CD4-positive, alpha-beta T cell treated with Interleukin-15 for 4 hours (primary cell): Measurements from ENCODE around the gene CAST.

Source experiments
- DNase-seq: peaks from one replicate; pipeline ENCODE4 v3.0.0-alpha.2; 2020; ENCODE audit warnings: low spot score

CAST gene

DNA sequence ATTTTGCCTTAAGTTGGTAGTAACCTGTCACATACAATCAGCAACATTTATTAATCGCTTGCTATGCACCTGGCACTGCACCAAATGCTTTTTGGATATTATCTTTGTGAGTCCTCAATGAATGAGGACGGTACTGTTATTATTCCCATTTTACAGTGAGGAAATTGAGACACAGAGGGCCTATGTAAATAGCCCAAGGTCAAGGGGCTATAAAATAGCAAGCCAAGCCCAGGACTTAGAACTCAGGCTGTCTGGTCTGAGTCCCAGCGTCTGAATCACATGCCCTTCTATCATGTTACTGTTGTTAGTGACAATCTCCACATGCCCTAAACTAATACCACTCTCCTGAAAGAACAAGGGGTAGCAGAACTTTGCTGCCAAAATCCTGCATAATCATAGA is 85.5 kb downstream of the CAST start:
- no peak for DNase-seq

GRCh38 chr5:96750110-96750822 is 88.1 kb downstream of the CAST start:
- DNase-seq = no peak

GRCh38 chr5:96751203-96752169 is 89.3 kb downstream of the CAST start:
- no peak for DNase-seq

DNA sequence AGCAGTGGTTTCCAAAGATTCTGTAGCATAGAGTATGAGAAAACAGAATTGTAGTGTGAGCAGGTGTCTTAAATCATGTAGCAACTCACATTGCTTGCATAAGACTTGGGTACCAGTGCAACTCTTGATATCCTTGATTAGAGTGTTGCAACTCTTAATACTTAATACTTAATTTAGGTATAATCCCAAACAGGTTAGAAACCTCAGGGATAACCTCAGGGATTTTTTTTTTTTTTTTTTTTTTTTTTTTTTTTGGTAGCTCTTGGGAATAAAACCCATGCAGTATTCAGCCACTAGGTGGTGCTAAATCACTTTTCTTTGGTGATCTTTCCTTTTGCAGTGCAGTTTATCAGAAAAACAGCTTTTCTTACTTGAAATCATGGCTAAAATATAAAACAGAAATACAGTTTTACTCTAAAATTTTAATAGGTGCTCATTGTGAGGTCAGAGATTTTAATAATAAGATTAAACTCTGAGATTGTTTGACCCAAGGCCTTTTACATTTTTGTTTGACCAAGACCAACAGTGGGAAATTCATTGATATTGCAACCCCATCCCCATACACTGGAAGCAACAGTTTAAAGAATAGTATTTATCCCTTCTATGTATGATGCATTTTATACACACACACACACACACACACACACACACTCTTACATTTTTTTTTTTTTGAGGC is 90.3 kb downstream of the CAST start:
- peak; percentile 65 for DNase-seq

- no peak for DNase-seq
These were observed 90.8 kb downstream of the CAST start for GRCh38 chr5:96753017-96753397.

- DNase-seq = no peak
These were observed 91.7 kb downstream of the CAST start for GRCh38 chr5:96753848-96754247.

GRCh38 chr5:96755851-96756250 is 93.7 kb downstream of the CAST start:
- no peak for DNase-seq

GRCh38 chr5:96756985-96757384 is 94.8 kb downstream of the CAST start:
- no peak for DNase-seq

DNA sequence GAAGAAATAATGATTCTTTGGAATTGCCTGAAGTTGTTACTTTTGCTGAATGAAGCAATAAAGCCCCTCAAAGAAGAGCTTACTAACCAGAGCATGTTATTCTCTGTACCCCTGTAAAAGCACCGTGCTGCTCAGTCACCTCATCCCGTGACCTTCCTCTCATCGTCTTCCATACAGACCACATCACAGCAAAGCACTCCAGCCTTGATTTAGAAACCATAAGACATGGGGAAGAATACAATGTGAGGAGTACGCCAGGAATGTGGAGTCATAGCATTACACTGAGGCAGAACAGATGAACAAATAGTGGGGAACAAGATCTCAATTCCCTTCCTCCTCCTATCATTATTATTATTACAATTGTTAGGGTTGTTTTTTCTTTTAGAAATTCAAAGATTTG is 96.4 kb downstream of the CAST start:
- no peak for DNase-seq

DNA sequence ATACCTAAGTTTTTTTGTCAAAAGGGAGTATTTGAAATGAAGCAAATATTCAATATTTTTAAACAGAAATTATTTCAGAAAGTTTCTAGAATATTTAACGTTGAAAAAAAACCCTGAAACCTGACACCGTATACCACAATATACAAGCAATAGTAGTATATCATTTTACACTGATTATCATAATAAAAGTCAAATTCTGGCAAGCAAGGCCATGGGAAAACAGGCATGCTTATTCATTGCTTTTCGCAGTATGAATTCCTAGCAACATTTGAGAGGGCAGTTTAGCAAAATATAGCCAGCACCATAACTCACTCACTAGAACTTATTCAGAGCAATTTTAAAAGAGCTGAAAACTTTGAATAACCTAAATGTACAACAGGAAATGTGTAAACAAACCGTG is 99.4 kb downstream of the CAST start:
- DNase-seq = no peak

DNA sequence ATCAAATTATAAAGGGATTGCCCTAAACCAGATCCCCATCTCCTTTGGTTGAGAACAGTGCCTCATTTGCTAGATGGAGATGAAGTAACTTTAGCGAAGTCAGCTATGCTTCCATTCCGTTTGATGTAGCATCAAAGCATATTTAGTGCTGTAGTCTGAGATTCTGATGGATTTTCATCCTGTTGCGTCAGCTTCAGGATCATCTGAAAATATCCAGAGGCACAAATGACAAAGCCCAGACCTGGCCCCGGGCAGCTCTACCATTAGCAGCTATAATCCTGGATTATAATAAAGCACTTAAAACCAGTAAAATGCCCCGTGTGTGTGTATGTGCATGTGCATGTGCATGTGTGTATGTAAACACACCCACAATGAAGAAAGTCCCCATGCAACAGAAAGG is 100.8 kb downstream of the CAST start:
- no peak for DNase-seq

- DNase-seq = no peak
These were observed 102.9 kb downstream of the CAST start for GRCh38 chr5:96765043-96765442.

- no peak for DNase-seq
These were observed 106.6 kb downstream of the CAST start for GRCh38 chr5:96768708-96769251.

DNA sequence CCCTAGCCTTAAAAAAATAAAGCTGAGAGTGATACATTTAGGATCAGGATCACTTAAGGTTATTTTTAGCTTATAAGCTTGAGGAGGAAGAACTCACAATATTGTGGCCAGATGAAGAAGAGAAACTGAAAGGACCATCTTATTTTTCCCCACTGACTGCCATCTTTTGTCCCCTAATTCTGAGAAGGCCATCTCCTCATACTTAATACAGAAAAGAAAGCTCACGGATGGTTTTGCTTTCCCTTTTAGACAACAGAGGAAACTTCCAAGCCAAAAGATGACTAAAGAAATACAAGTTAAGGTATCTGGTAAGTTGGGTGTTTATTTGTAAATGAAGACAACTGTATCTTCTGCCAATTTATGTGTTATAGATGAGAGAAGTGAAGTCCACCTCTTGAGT is 109.2 kb downstream of the CAST start:
- DNase-seq = peak; percentile 7

DNA sequence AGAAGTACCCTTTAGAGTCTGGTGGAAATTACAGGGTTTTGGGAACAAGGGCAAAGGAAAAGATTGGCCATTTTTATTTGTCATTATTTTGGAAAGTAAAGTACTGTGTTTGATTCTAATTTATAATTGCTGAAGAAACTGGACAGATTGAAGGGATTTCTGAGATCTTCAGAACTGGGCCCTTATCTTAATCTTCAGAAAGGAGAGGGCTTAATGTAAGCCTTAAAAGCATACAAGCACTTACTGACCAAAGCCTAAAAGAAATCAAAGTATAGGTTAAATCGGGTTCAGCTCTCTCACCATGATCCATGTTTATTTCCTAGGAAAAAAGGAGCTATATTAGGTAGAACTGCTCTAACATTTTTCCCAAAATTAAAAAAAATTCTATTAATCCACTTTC is 109.9 kb downstream of the CAST start:
- DNase-seq = no peak

DNA sequence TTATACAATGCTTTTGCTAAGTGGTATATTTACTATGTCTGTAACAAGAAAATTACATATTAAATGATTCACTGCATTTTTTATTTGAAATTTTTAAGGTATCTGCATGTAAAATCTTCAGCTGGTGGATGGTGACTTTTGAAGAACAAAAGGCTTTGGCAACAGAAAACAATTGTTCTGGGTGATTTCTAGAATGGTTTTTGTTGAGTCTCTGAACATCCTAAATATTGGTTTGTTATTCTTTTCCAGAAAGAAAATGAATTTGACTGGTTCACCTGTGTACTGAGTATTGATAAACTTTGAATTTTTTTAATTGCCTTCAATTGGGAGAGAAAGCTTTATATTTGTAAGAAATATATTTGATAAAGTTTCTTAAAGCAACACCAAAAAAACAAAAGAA is 110.4 kb downstream of the CAST start:
- no peak for DNase-seq

GRCh38 chr5:96775050-96775449 is 112.9 kb downstream of the CAST start:
- no peak for DNase-seq

DNA sequence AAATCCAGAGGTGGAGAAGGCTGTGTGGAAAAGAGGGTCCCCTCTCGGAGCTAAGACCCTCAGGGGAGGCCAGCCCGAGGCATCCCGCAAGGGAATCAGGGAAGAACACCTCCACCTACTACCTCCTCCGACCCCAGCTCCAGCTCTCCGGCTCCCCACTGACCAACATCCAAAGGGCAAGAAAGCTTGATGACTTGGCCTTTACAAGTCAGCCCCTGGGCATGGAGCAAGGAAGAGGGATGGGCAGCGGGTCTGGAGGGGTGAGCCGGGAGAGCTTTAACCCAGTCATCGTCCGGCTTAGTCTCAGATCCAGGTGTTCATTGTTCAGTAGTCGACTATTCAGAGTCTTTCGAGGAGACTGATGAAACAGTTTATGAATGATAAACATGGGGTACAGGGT is 113.5 kb downstream of the CAST start:
- no peak for DNase-seq

- no peak for DNase-seq
These were observed 114.4 kb downstream of the CAST start for GRCh38 chr5:96776621-96777020.

DNA sequence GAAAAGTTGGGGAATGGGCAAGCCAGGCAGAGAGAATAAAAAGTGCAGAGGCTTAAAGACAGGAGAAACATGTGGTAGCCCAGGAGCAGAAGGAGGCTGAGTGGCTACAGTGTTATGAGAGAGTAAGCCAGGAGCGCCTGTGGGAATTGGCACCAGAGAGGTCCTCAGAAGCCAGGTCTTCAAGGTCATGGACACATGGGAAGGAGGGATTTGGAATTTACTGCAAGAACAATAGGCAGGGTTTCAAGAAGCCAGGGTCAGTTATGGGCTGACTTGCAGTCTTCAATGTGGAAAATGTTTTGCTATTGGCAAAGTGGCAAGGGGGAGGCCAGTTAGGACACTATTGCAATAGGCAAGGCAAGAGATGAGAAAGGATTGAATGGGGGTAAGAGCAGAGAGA is 116.2 kb downstream of the CAST start:
- DNase-seq = no peak

DNA sequence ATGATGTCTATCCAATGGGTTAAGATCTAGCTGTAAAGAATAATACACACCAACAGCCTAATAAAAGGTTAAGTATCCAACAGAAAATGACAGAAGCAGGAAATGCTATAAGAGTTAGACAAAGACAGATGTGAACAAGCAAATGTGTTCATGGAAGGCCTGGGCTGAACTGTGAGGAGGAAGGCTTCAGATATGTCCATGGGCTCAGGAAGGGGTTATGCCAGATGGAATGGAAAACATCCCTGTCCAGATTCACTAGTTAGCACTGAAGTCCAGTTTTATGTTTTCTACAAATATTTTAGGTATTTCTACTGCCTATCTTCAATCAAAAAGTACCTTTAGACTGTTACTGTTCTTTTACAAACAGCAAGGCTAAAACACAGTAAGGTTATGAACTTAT is 118.5 kb downstream of the CAST start:
- no peak for DNase-seq
